B cell (primary cell): Measurements from ENCODE around the gene RNU1-2. TPM values are rescaled to one million over a fixed set of nuclear protein-coding genes. Genes with fewer than 3 reads are reported as not detected.
"Not testable (repeated sequence)": the region's sequence is repeated elsewhere in the genome, so short reads cannot be mapped to it uniquely, and the experiment has no call there.

Experiments
- ATAC-seq: fragments of 200-7000 bp; cut with Tn5 transposase; one replicate; pipeline ENCODE4 v1.10.0; 2021; ENCODE audit warnings: low read depth, mild to moderate bottlenecking, moderate number of reproducible peaks, moderate library complexity
- CTCF ChIA-PET: fragments of 350-600 bp; sonication (Branson Sonifier 250); formaldehyde crosslinking; loops from one replicate; lab custom pipeline; 2021; ENCODE audit warnings: antibody characterized with exemption, inconsistent platforms; lab: Charles Lee
- POLR2A ChIA-PET: fragments of 350-600 bp; sonication (Branson Sonifier 250); formaldehyde crosslinking; loops from one replicate; lab custom pipeline; 2021; ENCODE audit warnings: antibody characterized with exemption; lab: Charles Lee
- DNase-seq: peaks from one replicate; pipeline ENCODE4 v3.0.0; 2013
- H2AFZ ChIP-seq: 2 replicates; pipeline ENCODE4 v1.6.1; 2012; ENCODE audit warnings: mild to moderate bottlenecking, low read depth, low read length; ENCODE audit not compliant: insufficient read depth, poor library complexity, severe bottlenecking
- H3K27ac ChIP-seq, 2 donors: 1 replicate in 1 of 2; 2 replicates in 1 of 2; pipeline ENCODE4 v1.5.1; 2012 to 2013; ENCODE audit warnings: low read length in 2 of 2, mild to moderate bottlenecking in 2 of 2, moderate library complexity in 1 of 2
- H3K27me3 ChIP-seq, 4 experiments: fragments of 200-600 bp in 1 of 4; sonication (generic) in 1 of 4; replicated peaks in 1 of 4; 1 replicate in 2 of 4; 2 replicates in 2 of 4; pipeline versions ENCODE4 v1.6.1 to v1.7.0; 2013 to 2016; ENCODE audit warnings: low read length in 3 of 4, mild to moderate bottlenecking in 2 of 4, mixed read lengths in 1 of 4, moderate library complexity in 1 of 4; ENCODE audit not compliant: insufficient read depth in 4 of 4, control insufficient read depth in 3 of 4; ENCODE audit errors: control extremely low read depth in 1 of 4
- H3K36me3 ChIP-seq, 2 experiments: replicated peaks in 1 of 2; 1 replicate in 1 of 2; 2 replicates in 1 of 2; pipeline versions ENCODE4 v1.6.1 to v1.7.1; 2013; ENCODE audit warnings: low read length in 1 of 2; ENCODE audit not compliant: insufficient read depth in 2 of 2, control insufficient read depth in 1 of 2; ENCODE audit errors: control extremely low read depth in 1 of 2, extremely low read depth in 1 of 2
- H3K4me1 ChIP-seq, 2 donors: fragments of 200-600 bp in 1 of 2; sonication (generic) in 1 of 2; 1 replicate in 1 of 2; 2 replicates in 1 of 2; pipeline versions ENCODE4 v1.5.1 to v1.6.1; 2013 to 2017; ENCODE audit warnings: low read length in 2 of 2; ENCODE audit not compliant: control insufficient read depth in 2 of 2, insufficient read depth in 2 of 2
- H3K4me2 ChIP-seq: replicated peaks from 2 replicates; pipeline ENCODE3; 2012; ENCODE audit warnings: mild to moderate bottlenecking, low read depth, low read length; ENCODE audit not compliant: poor library complexity, severe bottlenecking
- H3K4me3 ChIP-seq, 5 experiments: fragments of 200-600 bp in 1 of 5; sonication (generic) in 1 of 5; 1 replicate in 3 of 5; 2 replicates in 2 of 5; pipeline versions ENCODE4 v1.5.1 to v1.7.0; 2011 to 2016; ENCODE audit warnings: low read length in 4 of 5, mild to moderate bottlenecking in 4 of 5, low read depth in 2 of 5, control low read depth in 1 of 5, moderate library complexity in 1 of 5; ENCODE audit not compliant: insufficient read depth in 1 of 5; ENCODE audit errors: control extremely low read depth in 1 of 5, extremely low read depth in 1 of 5
- H3K79me2 ChIP-seq: fragments of 200-600 bp; sonication (generic); one replicate; pipeline ENCODE4 v1.6.0; 2016; ENCODE audit warnings: low read length; ENCODE audit not compliant: control insufficient read depth, insufficient read depth
- H3K9ac ChIP-seq: fragments of 200-600 bp; sonication (generic); 2 replicates; pipeline ENCODE4 v1.6.1; 2017; ENCODE audit warnings: mild to moderate bottlenecking, low read length, moderate library complexity
- H3K9me3 ChIP-seq, 3 donors: one replicate each; pipeline versions ENCODE4 v1.6.1 to v1.7.1; 2013; ENCODE audit warnings: low read length in 2 of 3; ENCODE audit not compliant: control insufficient read depth in 2 of 3, insufficient read depth in 1 of 3; ENCODE audit errors: control extremely low read depth in 1 of 3
- H4K20me1 ChIP-seq: 2 replicates; pipeline ENCODE4 v1.6.0; 2012; ENCODE audit warnings: mild to moderate bottlenecking, low read length; ENCODE audit not compliant: insufficient read depth, control insufficient read depth, poor library complexity, severe bottlenecking
- H3K27ac Mint-ChIP-seq: one replicate; pipeline ENCODE4 v1.8.0; 2021; ENCODE audit warnings: mixed read lengths
- H3K27me3 Mint-ChIP-seq: one replicate; pipeline ENCODE4 v1.8.0; 2021; ENCODE audit warnings: mixed read lengths
- H3K4me1 Mint-ChIP-seq: one replicate; pipeline ENCODE4 v1.8.0; 2021; ENCODE audit warnings: mixed read lengths
- H3K4me3 Mint-ChIP-seq: one replicate; pipeline ENCODE4 v1.8.0; 2021; ENCODE audit warnings: mixed read lengths
- H3K9me3 Mint-ChIP-seq: one replicate; pipeline ENCODE4 v1.8.0; 2022; ENCODE audit warnings: mixed read lengths; ENCODE audit not compliant: insufficient read depth
- WGBS: methylation state at CpG from one replicate; pipeline ENCODE4 v1.1.5; 2013; ENCODE audit warnings: missing lambda C conversion rate; ENCODE audit not compliant: insufficient coverage; 5-methylcytosine and 5-hydroxymethylcytosine counted together
- intact Hi-C: fragments of 100-400 bp; cut with micrococcal nuclease; formaldehyde crosslinking; loops from one replicate; pipeline ENCODE4 v1.10.0; 2022
- polyA plus RNA-seq: library from polyadenylated mRNA; depleted of rRNA; stranded (reverse); fragments of >200 nt; gene quantifications from 2 replicates; pipeline ENCODE4 v1.2.3, GENCODE V29; 2012
- total RNA-seq, 2 donors: library from RNA; stranded (reverse); fragments of 120-200 nt in 1 of 2; gene quantifications; 1 replicate in 1 of 2; 2 replicates in 1 of 2; pipeline versions ENCODE4 v1.2.3 to v1.2.4, GENCODE V29; 2013 to 2022

RNU1-2 gene
- total and polyA plus RNA-seq, 2 donors (not counting 1 experiment from before 2014, with no cell fraction given) = 4,377 TPM; not detected in 1

DNA sequence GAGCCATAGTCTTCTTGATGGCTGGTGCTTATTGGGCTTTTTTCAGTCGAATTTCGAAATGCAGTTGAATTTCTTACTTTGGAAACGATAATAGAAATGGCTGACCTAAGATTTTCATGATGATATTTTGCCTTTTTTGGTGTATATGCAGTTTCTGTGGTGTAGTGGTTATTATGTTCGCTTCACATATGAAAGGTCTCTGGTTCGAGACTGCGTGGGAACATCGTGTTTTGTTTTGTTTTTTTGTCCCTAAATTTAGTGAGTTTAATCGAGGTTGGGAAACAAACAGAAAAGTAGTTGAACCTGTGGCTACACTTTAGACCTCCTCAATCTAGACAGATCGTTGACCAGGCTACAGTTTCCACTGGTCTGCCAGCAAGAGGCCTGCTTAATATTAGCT, 35.7 kb upstream of the RNU1-2 start:
- H3K4me3 ChIP-seq, H3K27ac Mint-ChIP-seq, intact Hi-C loops, POLR2A ChIA-PET, H3K27me3 Mint-ChIP-seq, H3K27me3 ChIP-seq, CTCF ChIA-PET, H3K79me2 ChIP-seq, H2AFZ ChIP-seq, H3K36me3 ChIP-seq, H3K9me3 Mint-ChIP-seq, H3K4me2 ChIP-seq, H4K20me1 ChIP-seq, H3K9ac ChIP-seq, H3K9me3 ChIP-seq, H3K4me3 Mint-ChIP-seq, H3K4me1 ChIP-seq, H3K4me1 Mint-ChIP-seq, DNase-seq, ATAC-seq, H3K27ac ChIP-seq: not testable (repeated sequence)
- whole genome bisulfite sequencing = no CpG with 5 or more reads among the region's 9 CpGs

DNA sequence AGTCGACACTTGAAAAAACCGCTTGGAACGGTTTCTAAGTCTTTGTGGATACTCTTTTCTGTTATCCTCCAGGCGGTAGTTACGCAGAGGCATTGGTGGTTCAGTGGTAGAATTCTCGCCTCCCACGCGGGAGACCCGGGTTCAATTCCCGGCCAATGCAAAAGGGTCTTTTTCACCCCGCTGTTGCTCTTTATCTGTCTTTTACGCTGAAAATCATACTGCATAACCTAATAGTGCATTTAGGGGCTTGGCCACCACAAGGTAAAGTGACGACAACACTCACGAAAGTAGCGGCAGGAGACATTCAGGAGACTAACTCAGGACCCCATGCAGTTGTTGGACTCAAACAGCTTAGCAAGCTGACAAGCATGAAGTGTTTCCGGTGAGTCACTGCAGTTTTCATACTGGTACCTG, 33.9 kb upstream of the RNU1-2 start:
- intact Hi-C loops, H4K20me1 ChIP-seq, H3K4me1 ChIP-seq: not testable (repeated sequence)

DNA sequence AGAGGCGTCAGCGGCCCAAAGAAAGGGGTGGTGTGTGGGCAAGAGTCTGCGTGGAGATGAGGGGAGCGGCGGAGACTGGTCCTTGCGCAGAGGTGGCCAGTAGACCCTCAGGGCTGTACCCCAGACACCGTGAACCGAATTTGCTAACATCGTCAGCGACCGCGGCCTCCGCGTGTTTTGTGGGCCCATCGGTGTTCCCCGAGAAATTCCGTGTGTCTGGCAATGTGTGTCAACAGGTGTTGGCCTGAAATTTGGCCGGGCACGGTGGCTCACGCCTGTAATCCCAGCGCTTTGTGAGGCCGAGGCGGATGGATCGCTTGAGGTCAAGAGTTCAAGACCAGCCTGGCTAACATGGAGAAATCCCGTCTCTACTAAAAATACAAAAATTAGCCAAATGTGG, 33.4 kb upstream of the RNU1-2 start:
- intact Hi-C loops, H3K4me2 ChIP-seq, H3K79me2 ChIP-seq, H3K27me3 Mint-ChIP-seq, H3K4me3 ChIP-seq, CTCF ChIA-PET, H3K27ac ChIP-seq, H3K4me1 ChIP-seq, H3K9me3 ChIP-seq, H3K36me3 ChIP-seq, H4K20me1 ChIP-seq, H3K4me1 Mint-ChIP-seq, H3K27ac Mint-ChIP-seq, POLR2A ChIA-PET, ATAC-seq, H2AFZ ChIP-seq, H3K9me3 Mint-ChIP-seq, H3K9ac ChIP-seq, H3K27me3 ChIP-seq, H3K4me3 Mint-ChIP-seq, DNase-seq: not testable (repeated sequence)
- 92% methylated on average over 14 of the region's 25 CpGs for WGBS

More for the DNA sequence above, 33.9 kb upstream of the RNU1-2 start:
- POLR2A ChIA-PET, H3K36me3 ChIP-seq, H2AFZ ChIP-seq, H3K4me3 ChIP-seq, H3K79me2 ChIP-seq, H3K27me3 ChIP-seq, H3K4me1 Mint-ChIP-seq, H3K4me3 Mint-ChIP-seq, H3K9ac ChIP-seq, H3K27ac Mint-ChIP-seq, H3K27ac ChIP-seq, H3K4me2 ChIP-seq, CTCF ChIA-PET, H3K9me3 ChIP-seq, DNase-seq, H3K27me3 Mint-ChIP-seq, H3K9me3 Mint-ChIP-seq: not testable (repeated sequence)
- 59% methylated on average over 4 of the region's 16 CpGs for WGBS
- ATAC-seq = peak; percentile 28

DNA sequence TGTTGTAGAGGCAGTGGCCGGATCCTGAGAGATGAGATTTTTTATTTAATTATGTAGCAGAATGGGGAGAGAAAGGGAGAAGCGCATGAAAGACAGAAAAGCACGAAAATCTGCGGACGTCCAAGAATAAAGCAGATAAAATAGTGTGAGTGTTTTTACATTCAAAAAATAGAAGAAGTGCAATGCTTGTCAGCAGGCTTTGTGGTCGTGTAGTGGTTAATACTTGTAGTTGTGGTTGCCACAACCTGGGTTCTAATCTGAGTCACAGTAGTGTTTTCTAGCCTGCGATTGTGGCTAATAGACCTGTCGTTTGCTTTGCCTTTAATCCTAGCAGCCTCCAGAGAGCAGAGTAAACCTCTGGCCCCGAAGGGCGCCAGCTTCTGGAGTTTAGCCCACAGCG, 32.8 kb upstream of the RNU1-2 start:
- intact Hi-C loops, DNase-seq, H3K4me1 ChIP-seq: not testable (repeated sequence)

More for the DNA sequence above, 32.8 kb upstream of the RNU1-2 start:
- H3K9me3 ChIP-seq, H3K27me3 Mint-ChIP-seq, POLR2A ChIA-PET, CTCF ChIA-PET, H3K27me3 ChIP-seq, H2AFZ ChIP-seq, H3K9me3 Mint-ChIP-seq, ATAC-seq, H3K36me3 ChIP-seq, H3K4me2 ChIP-seq, H3K79me2 ChIP-seq, H3K27ac Mint-ChIP-seq, H3K27ac ChIP-seq, H3K4me3 Mint-ChIP-seq, H3K9ac ChIP-seq, H3K4me1 Mint-ChIP-seq, H3K4me3 ChIP-seq, H4K20me1 ChIP-seq: not testable (repeated sequence)
- 70% methylated on average over 1 of the region's 11 CpGs for WGBS
